H1 (cell line): Measurements from ENCODE around the gene RASSF4. TPM values are rescaled to one million over a fixed set of nuclear protein-coding genes. Genes with fewer than 3 reads are reported as not detected.

ENCODE experiments used
- CTCF ChIA-PET: fragments of 300-600 bp; sonication (Branson Sonifier 250); formaldehyde crosslinking; loops from one replicate; lab custom pipeline; 2021; ENCODE audit not compliant: partially characterized antibody; lab: Charles Lee
- POLR2A ChIA-PET: fragments of 300-600 bp; sonication (Branson Sonifier 250); formaldehyde crosslinking; loops from one replicate; lab custom pipeline; 2021; ENCODE audit warnings: inconsistent platforms; ENCODE audit not compliant: partially characterized antibody; lab: Charles Lee
- DNase-seq, 2 experiments: peaks; one replicate each; pipeline versions ENCODE4 v3.0.0 to v3.0.0-alpha.2; 2010 to 2022; ENCODE audit warnings: low spot score in 2 of 2, low read depth in 1 of 2, mixed read lengths in 1 of 2
- FAIRE-seq: peaks from 2 replicates; lab custom pipeline; 2011; peaks lifted over from hg19 to GRCh38; lab: Jason Lieb, UNC
- H2AFZ ChIP-seq: 2 replicates; pipeline ENCODE4 v1.8.1; 2012; ENCODE audit warnings: low read length, inconsistent platforms
- H2AK5ac ChIP-seq: 2 replicates; pipeline ENCODE4 v1.6.1; 2013; ENCODE audit warnings: low read depth, low read length
- H2BK120ac ChIP-seq: replicated peaks from 2 replicates; pipeline ENCODE3; 2013; ENCODE audit warnings: low read depth, low read length, inconsistent platforms
- H2BK12ac ChIP-seq: 2 replicates; pipeline ENCODE4 v1.6.1; 2013; ENCODE audit warnings: low read depth, low read length
- H2BK15ac ChIP-seq: 2 replicates; pipeline ENCODE4 v1.6.1; 2013; ENCODE audit warnings: low read length
- H2BK20ac ChIP-seq: 2 replicates; pipeline ENCODE4 v1.6.1; 2013; ENCODE audit warnings: low read length
- H2BK5ac ChIP-seq: 2 replicates; pipeline ENCODE4 v1.6.1; 2013; ENCODE audit warnings: low read depth, low read length
- H3K14ac ChIP-seq: 2 replicates; pipeline ENCODE4 v1.6.1; 2013; ENCODE audit warnings: inconsistent platforms; ENCODE audit not compliant: insufficient read length
- H3K18ac ChIP-seq: 2 replicates; pipeline ENCODE4 v1.6.1; 2013; ENCODE audit warnings: low read length; ENCODE audit errors: extremely low read depth
- H3K23ac ChIP-seq: 2 replicates; pipeline ENCODE4 v1.6.1; 2013; ENCODE audit warnings: inconsistent platforms; ENCODE audit not compliant: insufficient read length
- H3K23me2 ChIP-seq: 2 replicates; pipeline ENCODE4 v1.6.1; 2013; ENCODE audit warnings: low read depth, low read length
- H3K27ac ChIP-seq: 2 replicates; pipeline ENCODE4 v1.6.1; 2011; ENCODE audit warnings: low read depth, low read length, inconsistent platforms
- H3K27me3 ChIP-seq, 4 experiments: replicated peaks in 1 of 4; 1 replicate in 1 of 4; 2 replicates in 3 of 4; pipeline versions ENCODE4 v1.6.1 to v1.8.1; 2011 to 2013; ENCODE audit warnings: low read length in 3 of 4, mild to moderate bottlenecking in 3 of 4, inconsistent platforms in 2 of 4, mixed read lengths in 2 of 4, moderate library complexity in 1 of 4; ENCODE audit not compliant: control insufficient read depth in 3 of 4, insufficient read depth in 3 of 4; ENCODE audit errors: extremely low read depth in 1 of 4
- H3K36me3 ChIP-seq, 4 experiments: 2 replicates each; pipeline versions ENCODE4 v1.6.1 to v1.8.1; 2011 to 2013; ENCODE audit warnings: mild to moderate bottlenecking in 4 of 4, low read length in 3 of 4, moderate library complexity in 2 of 4, control low read depth in 1 of 4, inconsistent platforms in 1 of 4; ENCODE audit not compliant: insufficient read depth in 4 of 4, control insufficient read depth in 2 of 4
- H3K4ac ChIP-seq: replicated peaks from 2 replicates; pipeline ENCODE3; 2013; ENCODE audit warnings: low read length, low read depth, mixed read lengths, inconsistent platforms; ENCODE audit not compliant: insufficient read length
- H3K4me1 ChIP-seq, 4 experiments: replicated peaks in 1 of 4; 1 replicate in 1 of 4; 2 replicates in 3 of 4; pipeline versions ENCODE4 v1.6.1 to v1.8.1; 2011 to 2013; ENCODE audit warnings: low read length in 3 of 4, inconsistent platforms in 2 of 4, mixed read lengths in 1 of 4; ENCODE audit not compliant: insufficient read depth in 4 of 4, control insufficient read depth in 3 of 4
- H3K4me2 ChIP-seq, 2 experiments: 2 replicates each; pipeline versions ENCODE4 v1.6.1 to v1.8.1; 2011 to 2013; ENCODE audit warnings: low read depth in 2 of 2, low read length in 2 of 2, control low read depth in 1 of 2, inconsistent platforms in 1 of 2, mild to moderate bottlenecking in 1 of 2; ENCODE audit not compliant: insufficient read depth in 1 of 2
- H3K4me3 ChIP-seq, 4 experiments: fragments of 200-600, 300-600 bp in 1 of 4; sonication (generic), shearing (Covaris generic), sonication (Bioruptor Twin) in 1 of 4; 2 replicates each; pipeline versions ENCODE4 v1.5.1 to v1.8.1; 2011 to 2016; ENCODE audit warnings: low read length in 4 of 4, low read depth in 3 of 4, control low read depth in 2 of 4, inconsistent platforms in 2 of 4, mild to moderate bottlenecking in 2 of 4, mixed read lengths in 1 of 4, moderate library complexity in 1 of 4; ENCODE audit not compliant: insufficient read depth in 2 of 4; ENCODE audit errors: extremely low read depth in 1 of 4
- H3K56ac ChIP-seq: replicated peaks from 2 replicates; pipeline ENCODE3; 2013; ENCODE audit warnings: low read depth, mild to moderate bottlenecking, mixed read lengths, low read length, inconsistent platforms; ENCODE audit not compliant: insufficient read length
- H3K79me1 ChIP-seq: 2 replicates; pipeline ENCODE4 v1.6.1; 2013; ENCODE audit warnings: low read depth, low read length, control low read depth
- H3K79me2 ChIP-seq, 2 experiments: 2 replicates each; pipeline versions ENCODE4 v1.6.1 to v1.8.1; 2012 to 2013; ENCODE audit warnings: low read length in 2 of 2, mild to moderate bottlenecking in 2 of 2, inconsistent platforms in 1 of 2; ENCODE audit not compliant: insufficient read depth in 2 of 2, control insufficient read depth in 1 of 2
- H3K9ac ChIP-seq, 4 experiments: replicated peaks in 1 of 4; 1 replicate in 1 of 4; 2 replicates in 3 of 4; pipeline versions ENCODE4 v1.6.1 to v1.8.1; 2011 to 2013; ENCODE audit warnings: low read depth in 3 of 4, low read length in 3 of 4, control low read depth in 2 of 4, mild to moderate bottlenecking in 2 of 4, moderate library complexity in 2 of 4, inconsistent platforms in 1 of 4; ENCODE audit errors: extremely low read depth in 1 of 4
- H3K9me3 ChIP-seq, 2 experiments: 2 replicates each; pipeline versions ENCODE4 v1.6.1 to v1.8.1; 2012 to 2013; ENCODE audit warnings: mild to moderate bottlenecking in 2 of 2, moderate library complexity in 2 of 2, control low read depth in 1 of 2, inconsistent platforms in 1 of 2, low read depth in 1 of 2, low read length in 1 of 2, mixed read lengths in 1 of 2; ENCODE audit not compliant: insufficient read depth in 2 of 2
- H4K20me1 ChIP-seq, 2 experiments: replicated peaks in 1 of 2; 2 replicates each; pipeline versions ENCODE3 to v1.8.1; 2011 to 2013; ENCODE audit warnings: inconsistent platforms in 2 of 2, low read length in 2 of 2, mild to moderate bottlenecking in 1 of 2; ENCODE audit not compliant: insufficient read depth in 2 of 2, control insufficient read depth in 1 of 2
- H4K5ac ChIP-seq: 2 replicates; pipeline ENCODE4 v1.6.1; 2013; ENCODE audit warnings: low read length, low read depth, mixed read lengths, inconsistent platforms; ENCODE audit not compliant: insufficient read length
- H4K8ac ChIP-seq: 2 replicates; pipeline ENCODE4 v1.8.0; 2013; ENCODE audit warnings: mild to moderate bottlenecking, moderate library complexity, low read length, inconsistent platforms; ENCODE audit not compliant: insufficient read depth; ENCODE audit errors: extremely low read depth
- H4K91ac ChIP-seq: replicated peaks from 2 replicates; pipeline ENCODE3; 2013; ENCODE audit warnings: low read length, mixed read lengths, inconsistent platforms; ENCODE audit not compliant: insufficient read length
- CBX5 ChIP-seq: fragments of 300-800, 300-1000 bp; sonication (generic); IDR thresholded peaks from 2 replicates; pipeline ENCODE4 v1.7.1; 2016; ENCODE audit warnings: antibody characterized with exemption, low read length, low read depth
- FOSL1 ChIP-seq: IDR thresholded peaks from 2 replicates; pipeline ENCODE4 v1.6.1; 2011; ENCODE audit warnings: mild to moderate bottlenecking, low read depth, low read length, moderate library complexity; ENCODE audit not compliant: insufficient read depth
- NANOG ChIP-seq: IDR thresholded peaks from 2 replicates; pipeline ENCODE4 v1.6.1; 2011; ENCODE audit warnings: low read length, low read depth, mild to moderate bottlenecking, inconsistent platforms; ENCODE audit not compliant: insufficient read depth, poor library complexity, severe bottlenecking
- RAD21 ChIP-seq, 2 experiments: IDR thresholded peaks in 1 of 2; conservative IDR thresholded peaks in 1 of 2; 2 replicates each; pipeline ENCODE4 v1.6.1; 2011; ENCODE audit warnings: low read depth in 2 of 2, low read length in 2 of 2, improper control_type of control experiment in 1 of 2, inconsistent platforms in 1 of 2, mild to moderate bottlenecking in 1 of 2, moderate library complexity in 1 of 2
- RBBP5 ChIP-seq: IDR thresholded peaks from 2 replicates; pipeline ENCODE4 v1.7.1; 2012; ENCODE audit warnings: low read depth, mild to moderate bottlenecking, inconsistent platforms, low read length, moderate library complexity, borderline replicate concordance
- TAF1 ChIP-seq: IDR thresholded peaks from 2 replicates; pipeline ENCODE4 v1.6.1; 2011; ENCODE audit warnings: mild to moderate bottlenecking, low read depth, low read length
- TBP ChIP-seq: IDR thresholded peaks from 2 replicates; pipeline ENCODE4 v1.6.1; 2011; ENCODE audit warnings: low read depth, low read length, improper control_type of control experiment
- WGBS, 2 experiments: shearing (Covaris generic) in 1 of 2; methylation state at CpG; one replicate each; pipeline versions ENCODE4 v1.1.6 to v1.1.7; 2013 to 2015; ENCODE audit warnings: low lambda C conversion rate in 2 of 2, mixed read lengths in 2 of 2, inconsistent platforms in 1 of 2, low coverage in 1 of 2, missing lambda C conversion rate in 1 of 2; ENCODE audit not compliant: insufficient replicate concordance in 2 of 2, insufficient coverage in 1 of 2, insufficient read length in 1 of 2; ENCODE audit errors: extremely low coverage in 1 of 2, missing lambda C conversion rate in 1 of 2; 5-methylcytosine and 5-hydroxymethylcytosine counted together
- polyA plus RNA-seq, 7 experiments: library from polyadenylated mRNA; depleted of rRNA in 3 of 7; stranded (reverse) in 5 of 7; unstranded in 2 of 7; fragments of >200 nt in 5 of 7; fragments of 200-250 nt in 2 of 7; gene quantifications; 1 replicate in 5 of 7; 2 replicates in 1 of 7; 4 replicates in 1 of 7; pipeline versions ENCODE4 v1.2.1 to v1.2.3, GENCODE V29; 2011 to 2013; ENCODE audit warnings: missing spikeins in 2 of 7, mixed read lengths in 2 of 7
- total RNA-seq: library from RNA; stranded (reverse); fragmentation: NEBNext Ultra II Directional; extraction: Animal tissue kit (Norgen Biotek cat#: 25700); gene quantifications from 2 replicates; pipeline ENCODE4 v1.2.1, GENCODE V29; 2021

RASSF4 gene
- total and polyA plus RNA-seq, 2 of the 8 experiments (the other 6 are each of a cell fraction or from before 2014, with no cell fraction given): 14.3 to 14.5 TPM

GRCh38 chr10:44911081-44911540, 48.5 kb upstream of the RASSF4 start, which contains the start of gene TMEM72:
TMEM72 (plus strand) TSS chr10:44911337; CDS start chr10:44911513, 176 bp downstream.
- no peak within 1 kb of the TSS for H3K56ac ChIP-seq
- no peak within 1 kb of the TSS for H4K91ac ChIP-seq
- H2BK20ac ChIP-seq: 0 out of 2 replicates have a peak within 1 kb of the TSS, but pooled peaks have one; percentile 48
- peak within 1 kb of the TSS; percentile 98 for H2BK15ac ChIP-seq
- H2AFZ ChIP-seq: no peak within 1 kb of the TSS
- no peaks in the 10 kb centered on the region for H3K36me3 ChIP-seq
- no peak within 1 kb of the TSS for H2AK5ac ChIP-seq
- H3K23ac ChIP-seq: no peak within 1 kb of the TSS
- no peak within 1 kb of the TSS for H3K4me2 ChIP-seq
- no peak within 1 kb of the TSS for H3K27ac ChIP-seq
- H3K9ac ChIP-seq: no peak within 1 kb of the TSS
- H3K4me1 ChIP-seq: peaks cover 9 to 17% (median 11%) of the 10 kb centered on the region in 4 experiments; a peak in 6 of 7 replicates
- H3K79me1 ChIP-seq: no peaks in the 10 kb centered on the region
- POLR2A ChIA-PET: interaction anchor here (1.9 kb wide), 1 partner anchor 14 kb away, joined by 6 read pairs; no protein-coding TSS in a partner anchor
- no peak within 1 kb of the TSS for H2BK12ac ChIP-seq
- no peak within 1 kb of the TSS for H3K18ac ChIP-seq
- H4K8ac ChIP-seq: no peak within 1 kb of the TSS
- no peaks in the 10 kb centered on the region for H3K79me2 ChIP-seq
- H4K5ac ChIP-seq: no peak within 1 kb of the TSS
- no peaks in the 10 kb centered on the region for H3K23me2 ChIP-seq
- CTCF ChIA-PET: interaction anchor here (0.6 to 1.7 kb wide), 3 partner anchors 17 to 49 kb away, joined by 3 to 5 read pairs (median 3); no protein-coding TSS in a partner anchor
- H3K4ac ChIP-seq: no peak within 1 kb of the TSS
- H2BK5ac ChIP-seq: no peak within 1 kb of the TSS
- no peak for TF ChIP-seq CBX5
- no peak for TF ChIP-seq FOSL1
- TF ChIP-seq TAF1: 0 out of 2 replicates have a peak, but pooled peaks have one; percentile 29
- peak; percentile 78; the same call in 1 of the 2 replicates for TF ChIP-seq TBP
- TF ChIP-seq RAD21 (IDR thresholded peaks at IDR 0.05 in 1 of 2, conservative IDR thresholded peaks at IDR 0.05 in 1 of 2; ENCODE audit: low read depth in 2 of 2, low read length in 2 of 2): 0 out of 4 replicates have a peak, but pooled peaks of 1 of the 2 experiments have one; percentile 17
- TF ChIP-seq RBBP5: no peak
- peak; percentile 42 for TF ChIP-seq NANOG
- no peak within 1 kb of the TSS for H3K4me3 ChIP-seq
- no peaks in the 10 kb centered on the region for H3K9me3 ChIP-seq
- H4K20me1 ChIP-seq: no peaks in the 10 kb centered on the region
- DNase-seq (peak in 1 of 2 experiments; percentile 54), FAIRE-seq (peak; percentile 62)
- H3K14ac ChIP-seq: no peak within 1 kb of the TSS
- no peaks in the 10 kb centered on the region for H3K27me3 ChIP-seq
- H2BK120ac ChIP-seq: no peak within 1 kb of the TSS
- WGBS, 2 experiments: 67% methylated on average over 12 of the region's 12 CpGs; no CpG with 5 or more reads in 1 of the 2 experiments
